Measurements from ENCODE around the gene TAF6L.
A peak's percentile ranks its signal among the peaks of the same experiment; 100 is the strongest.
"Not testable (repeated sequence)": the region's sequence is repeated elsewhere in the genome, so short reads cannot be mapped to it uniquely, and the experiment has no call there.

TAF6L gene

GRCh38 chr11:62757846-62758788, 13.1 kb upstream of the TAF6L start:
- no peak for DNase-seq

DNA sequence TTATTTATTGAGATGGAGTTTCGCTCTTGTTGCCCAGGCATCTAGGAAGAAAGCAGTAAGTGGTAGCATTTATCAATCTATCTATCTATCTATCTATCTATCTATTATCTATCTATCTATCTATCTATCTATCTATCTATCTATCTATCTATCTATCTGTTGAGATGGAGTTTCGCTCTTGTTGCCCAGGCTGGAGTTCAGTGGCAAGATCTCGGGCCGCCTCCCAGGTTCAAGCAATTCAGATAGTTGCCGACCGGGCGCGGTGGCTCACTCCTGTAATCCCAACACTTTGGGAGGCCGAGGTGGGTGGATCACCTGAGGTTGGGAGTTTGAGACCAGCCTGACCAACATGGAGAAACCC, 10.3 kb upstream of the TAF6L start:
- DNase-seq = not testable (repeated sequence)

DNA sequence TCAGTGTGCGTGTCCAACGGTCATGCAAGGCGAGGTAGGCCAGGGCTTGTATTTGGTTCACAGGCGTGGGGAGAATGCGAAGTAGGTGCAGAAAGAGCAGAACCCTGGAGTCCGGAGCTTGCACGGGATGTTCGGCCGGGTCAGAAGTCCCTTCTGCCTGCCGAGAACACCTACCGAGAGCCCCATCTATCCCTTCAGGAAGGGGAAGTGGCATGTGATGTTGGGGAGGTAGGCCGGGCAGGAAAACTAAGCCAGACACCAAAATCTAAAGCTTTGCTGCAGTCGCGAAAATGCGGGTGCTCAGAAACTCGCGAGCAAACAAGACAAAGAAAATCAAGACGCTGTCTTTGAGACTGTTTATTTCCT, 435 bp upstream of the TAF6L start:
- peak; percentile 39 for DNase-seq

DNA sequence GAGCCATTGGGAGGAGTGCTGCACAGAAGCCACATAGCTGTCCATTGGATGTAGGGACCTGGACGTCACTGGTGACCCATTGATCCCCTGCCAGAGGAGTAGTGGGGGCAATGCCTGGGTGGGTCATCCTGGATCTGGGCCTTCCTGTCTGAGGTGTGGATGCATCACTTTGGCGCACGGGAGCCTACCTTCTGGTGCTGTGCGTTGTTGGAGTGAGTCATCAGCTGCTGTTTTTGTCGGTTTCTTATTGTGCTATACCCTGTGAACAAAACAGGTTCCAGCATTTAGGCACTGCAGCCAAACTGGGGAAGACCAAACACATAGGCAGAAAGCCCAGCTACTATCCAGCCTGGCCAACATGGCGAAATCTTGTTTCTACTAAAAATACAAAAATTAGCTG, 3.2 kb downstream of the TAF6L start:
- DNase-seq = no peak

DNA sequence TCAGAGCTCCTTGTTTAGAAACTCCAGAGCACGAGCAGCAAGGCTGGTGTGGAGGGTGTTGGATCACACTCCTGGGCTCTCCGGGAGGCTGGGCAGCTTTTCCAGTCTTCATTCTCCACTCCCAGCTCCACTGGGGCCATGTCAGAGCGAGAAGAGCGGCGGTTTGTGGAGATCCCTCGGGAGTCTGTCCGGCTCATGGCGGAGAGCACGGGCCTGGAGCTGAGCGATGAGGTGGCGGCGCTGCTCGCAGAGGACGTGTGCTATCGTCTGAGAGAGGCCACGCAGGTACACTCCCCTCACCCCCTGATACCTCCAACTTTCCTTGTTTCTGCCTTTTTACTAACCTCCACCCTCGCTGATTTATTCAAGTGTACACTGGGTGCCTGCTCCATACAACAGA, 4.5 kb downstream of the TAF6L start:
- DNase-seq = no peak

DNA sequence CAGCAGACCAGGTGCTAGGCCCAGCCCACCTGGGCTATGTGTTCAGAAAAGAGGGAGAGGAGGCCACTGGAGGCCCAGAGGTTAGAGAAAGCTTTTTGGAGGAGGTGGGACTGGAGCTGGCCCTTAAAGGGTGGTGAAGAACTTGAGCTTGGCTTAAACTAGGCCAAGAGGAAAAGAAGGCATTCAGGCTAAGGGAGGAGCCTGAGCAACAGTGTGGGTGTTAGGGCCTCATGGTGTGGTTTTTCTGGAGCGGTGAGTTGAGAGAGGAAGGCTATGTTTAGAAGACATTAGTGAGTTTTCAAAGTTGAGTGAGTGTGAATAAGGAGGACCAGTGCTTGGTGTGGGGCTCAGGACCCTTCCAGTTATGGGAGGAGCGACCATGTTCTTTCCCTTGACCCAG, 6.2 kb downstream of the TAF6L start:
- DNase-seq = no peak

DNA sequence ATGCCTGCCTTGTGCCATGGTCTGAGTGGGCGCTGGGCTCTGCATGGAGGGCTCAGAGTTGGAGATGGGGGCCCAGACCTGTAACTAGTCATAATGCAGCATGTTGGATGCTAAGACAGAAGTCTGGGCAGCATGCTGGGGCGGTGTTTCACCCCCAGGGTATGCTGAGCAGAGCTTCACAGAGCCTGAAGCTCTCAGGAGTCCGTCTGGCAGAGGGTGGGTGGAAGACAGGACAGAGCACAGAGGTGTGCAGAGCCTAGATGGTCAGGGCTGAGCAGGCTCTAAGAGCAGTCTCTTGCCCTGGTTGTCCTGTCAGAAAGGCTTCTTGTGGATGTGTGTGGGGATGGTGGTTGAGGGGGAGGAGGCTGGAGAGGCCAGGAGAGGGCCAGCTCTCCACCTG, 7.2 kb downstream of the TAF6L start:
- no peak for DNase-seq

DNA sequence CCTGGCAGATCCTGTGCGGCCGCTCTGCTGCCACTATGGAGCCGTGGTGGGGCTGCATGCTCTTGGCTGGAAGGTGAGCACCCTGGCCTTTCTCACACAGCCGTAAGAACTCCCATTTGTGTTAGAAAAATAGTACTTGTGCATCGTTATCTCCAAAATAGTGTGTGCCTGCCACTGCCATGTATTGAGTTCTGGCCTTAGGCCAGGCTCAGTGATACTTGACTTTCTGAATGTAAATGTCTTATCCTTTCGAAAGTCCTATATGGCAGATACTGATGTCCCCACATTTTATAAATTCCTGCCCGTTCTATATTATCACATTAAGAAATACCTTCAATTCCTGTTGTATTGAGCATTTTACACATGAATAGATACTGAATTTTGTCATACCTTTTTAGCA, 11.6 kb downstream of the TAF6L start:
- no peak for DNase-seq

- DNase-seq = peak; percentile 86
These were observed 15.3 kb downstream of the TAF6L start for GRCh38 chr11:62786318-62787004.

DNA sequence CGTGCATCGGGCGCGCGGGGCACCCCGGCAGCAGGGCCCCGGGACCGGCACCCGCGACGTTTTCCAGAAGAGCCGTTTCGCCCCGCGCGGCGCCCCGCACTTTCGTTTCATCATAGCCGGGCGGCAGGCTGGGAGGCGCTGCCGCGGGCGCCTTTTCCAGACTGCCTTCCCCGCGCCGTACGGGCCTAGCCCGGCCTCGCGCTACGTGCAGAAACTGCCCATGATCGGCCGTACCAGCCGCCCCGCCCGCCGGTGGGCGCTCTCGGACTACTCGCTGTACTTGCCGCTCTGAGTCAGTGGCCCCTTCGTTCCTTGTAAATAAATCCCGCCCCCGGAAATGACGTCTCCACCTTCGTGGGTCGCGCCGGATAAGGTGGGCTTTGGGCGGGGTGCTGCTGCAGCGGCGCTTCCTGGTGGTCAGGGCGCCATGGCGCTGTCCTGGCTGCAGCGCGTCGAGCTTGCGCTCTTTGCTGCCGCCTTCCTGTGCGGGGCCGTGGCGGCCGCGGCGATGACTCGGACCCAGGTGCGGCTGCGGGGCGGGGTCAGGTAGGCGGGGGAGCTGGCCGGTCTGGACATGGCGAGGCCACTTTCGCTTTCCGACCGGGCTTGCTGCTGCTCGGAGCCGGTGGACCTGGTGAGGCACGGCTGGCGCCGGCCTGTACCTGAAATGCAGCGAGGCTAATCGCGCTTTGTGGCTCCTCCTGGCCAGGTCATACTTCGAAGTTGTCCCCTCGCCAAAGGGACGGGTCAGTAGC, 16.0 kb downstream of the TAF6L start, which contains the start of gene TMEM179B:
TSS of gene TMEM179B (plus strand) at position 398 of the 755 bp plus-strand sequence. CDS start at position 428, 30 bp downstream.
- peak; percentile 95 for DNase-seq

DNA sequence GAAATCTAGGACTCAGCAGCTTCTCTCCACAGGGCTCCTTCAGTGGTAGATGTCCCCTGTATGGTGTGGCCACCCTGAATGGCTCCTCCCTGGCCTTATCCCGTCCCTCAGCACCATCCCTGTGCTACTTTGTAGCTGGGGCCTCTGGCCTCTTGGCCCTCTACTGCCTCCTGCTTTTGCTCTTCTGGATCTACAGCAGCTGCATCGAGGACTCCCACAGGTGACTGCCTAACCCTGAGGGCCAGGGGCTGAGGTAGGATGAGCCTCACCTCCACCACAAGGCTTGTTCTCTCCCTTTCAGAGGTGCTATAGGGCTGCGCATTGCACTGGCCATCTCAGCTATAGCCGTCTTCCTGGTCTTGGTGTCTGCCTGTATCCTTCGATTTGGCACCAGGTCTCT, 17.8 kb downstream of the TAF6L start:
- DNase-seq = no peak

- DNase-seq = no peak
These were observed 18.4 kb downstream of the TAF6L start for GRCh38 chr11:62789576-62789975.

DNA sequence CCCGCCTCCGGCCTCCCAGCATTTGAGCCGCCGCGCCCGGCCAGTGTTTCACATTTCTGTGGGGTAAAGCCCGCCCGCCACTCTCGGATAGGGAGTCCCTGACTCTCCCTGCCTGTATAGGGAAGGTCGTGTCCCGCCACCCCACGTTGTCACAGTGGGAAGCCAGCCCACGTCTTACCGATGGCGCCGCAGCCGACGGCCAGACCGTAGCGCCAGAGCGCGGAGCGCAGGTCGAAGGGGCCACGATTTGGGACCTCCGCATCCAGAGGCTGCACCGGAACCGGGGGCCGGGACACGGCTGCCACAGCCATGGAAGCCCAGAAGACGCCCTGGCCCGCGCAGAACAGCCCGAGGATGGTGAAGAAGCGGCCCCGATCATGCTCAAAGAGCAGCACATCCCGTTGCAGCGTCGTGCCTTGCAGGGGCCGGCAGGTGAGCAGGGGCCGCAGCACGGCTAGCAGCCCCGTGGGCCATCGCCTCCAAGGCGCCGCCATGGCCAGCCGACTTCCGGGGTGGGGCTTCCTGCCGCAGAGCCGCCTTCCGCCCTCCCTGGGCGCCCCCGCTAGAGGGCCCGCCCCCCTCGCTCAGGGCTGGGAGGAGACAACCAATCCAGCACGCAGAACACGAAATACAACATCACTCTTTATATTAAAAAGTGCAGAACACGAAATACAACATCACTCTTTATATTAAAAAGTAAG, 20.5 kb downstream of the TAF6L start, which contains the start of gene TMEM223:
TSS of gene TMEM223 (minus strand) at position 506 of the 701 bp plus-strand sequence. CDS start at position 494, 12 bp downstream.
- peak; percentile 92 for DNase-seq

DNA sequence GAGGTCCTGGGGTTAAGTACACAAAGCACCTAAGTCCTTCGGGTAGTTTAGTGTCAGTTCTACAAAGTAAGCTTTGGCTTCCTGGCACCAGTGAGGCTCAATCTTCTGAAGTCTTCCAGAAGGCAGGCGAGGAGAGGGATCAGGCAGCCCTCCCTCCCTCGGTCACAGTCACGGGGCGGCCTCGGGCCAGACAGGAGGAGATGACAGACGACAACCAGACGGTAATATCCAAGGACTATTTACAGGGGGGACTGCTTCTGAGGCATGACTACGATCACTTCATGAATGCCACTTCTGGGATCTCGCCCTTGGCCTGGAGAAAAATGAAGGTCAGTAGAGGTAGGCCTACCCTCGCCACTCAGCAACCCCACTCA, 21.0 kb downstream of the TAF6L start:
- DNase-seq = no peak

GRCh38 chr11:62794201-62794775, 23.1 kb downstream of the TAF6L start:
- no peak for DNase-seq

GRCh38 chr11:62796281-62796680, 25.1 kb downstream of the TAF6L start:
- DNase-seq = no peak

DNA sequence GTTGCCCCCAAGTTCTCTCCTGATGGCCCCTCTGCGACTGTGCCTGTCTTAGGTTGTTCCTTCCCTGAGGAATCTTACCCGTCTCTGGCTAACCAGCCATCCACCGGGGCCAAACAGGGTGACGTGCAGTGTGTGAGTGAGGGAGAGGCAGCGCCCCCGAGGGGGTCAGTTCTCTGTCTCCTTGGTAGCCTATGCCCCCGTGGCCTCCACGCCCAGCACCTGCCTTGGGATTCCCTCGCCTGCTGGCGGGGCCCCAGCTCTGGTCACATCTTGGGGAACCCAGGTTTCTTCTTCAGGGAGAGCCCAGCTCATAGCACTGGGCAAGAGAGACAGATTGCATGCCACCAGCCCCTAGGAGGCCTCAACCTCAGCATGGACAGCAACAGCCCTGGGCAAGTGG, 28.3 kb downstream of the TAF6L start:
- no peak for DNase-seq

DNA sequence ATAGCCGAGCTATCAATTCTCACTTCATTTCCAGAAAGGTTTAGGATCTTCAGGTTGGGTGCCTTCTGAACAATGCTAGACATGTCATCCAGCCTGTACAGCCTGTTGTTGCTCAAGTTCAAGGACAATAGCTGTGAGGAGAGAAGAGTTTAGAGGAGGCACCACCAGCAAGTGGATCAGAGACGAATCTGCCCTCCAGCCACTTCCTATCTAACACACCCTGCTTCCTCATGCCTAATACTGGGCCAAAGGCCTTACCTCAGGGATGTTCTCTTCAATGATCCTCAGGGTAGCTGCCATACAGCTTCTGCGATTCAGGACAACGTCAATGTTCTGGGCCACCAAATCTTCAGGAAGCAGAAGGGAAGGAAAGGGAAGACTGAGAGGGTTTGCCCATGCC, 29.9 kb downstream of the TAF6L start:
- no peak for DNase-seq

DNA sequence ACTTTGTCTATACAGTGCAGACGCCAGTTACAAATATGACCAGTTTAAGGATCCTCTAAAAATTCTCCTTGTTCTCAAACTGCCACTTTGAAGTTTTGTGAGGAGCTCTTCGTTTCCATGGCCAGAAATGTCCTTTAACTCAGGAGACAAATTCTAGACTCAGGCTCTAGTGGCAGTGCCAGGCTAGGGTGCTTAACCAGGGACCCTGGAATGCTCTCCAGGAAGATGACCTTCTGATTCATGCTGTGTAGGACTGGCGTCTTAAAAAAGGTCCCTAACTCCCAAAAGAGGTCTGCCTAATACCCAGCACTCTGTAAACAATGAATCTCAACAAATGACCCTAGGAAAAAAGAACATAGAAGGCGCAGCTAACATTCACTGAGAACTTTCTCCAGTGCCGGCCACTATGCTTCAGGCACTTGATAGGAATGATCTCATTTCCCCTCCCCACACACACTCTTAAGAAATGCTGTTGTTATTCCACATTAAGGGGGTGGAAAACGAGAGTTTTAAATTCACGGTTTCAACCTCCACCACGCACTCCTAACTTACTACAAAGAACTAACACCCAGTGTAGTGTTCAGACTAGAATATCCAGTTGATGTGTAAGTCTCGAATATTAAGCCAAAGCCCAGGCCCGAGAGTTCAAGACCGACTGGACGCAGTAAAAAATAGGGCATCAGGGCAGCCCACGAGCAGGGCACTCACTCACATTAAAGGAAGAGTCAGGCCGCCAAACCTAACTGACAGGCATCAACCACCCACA, 33.3 kb downstream of the TAF6L start:
- no peak for DNase-seq

- DNase-seq = peak; percentile 98
These were observed 34.1 kb downstream of the TAF6L start, which contains the start of gene NXF1 for GRCh38 chr11:62805076-62805892. TSS of gene NXF1 (minus strand) at chr11:62805440. CDS start at chr11:62805356, 84 bp downstream.
